ENCODE data around the gene ARID3C.

DNA sequence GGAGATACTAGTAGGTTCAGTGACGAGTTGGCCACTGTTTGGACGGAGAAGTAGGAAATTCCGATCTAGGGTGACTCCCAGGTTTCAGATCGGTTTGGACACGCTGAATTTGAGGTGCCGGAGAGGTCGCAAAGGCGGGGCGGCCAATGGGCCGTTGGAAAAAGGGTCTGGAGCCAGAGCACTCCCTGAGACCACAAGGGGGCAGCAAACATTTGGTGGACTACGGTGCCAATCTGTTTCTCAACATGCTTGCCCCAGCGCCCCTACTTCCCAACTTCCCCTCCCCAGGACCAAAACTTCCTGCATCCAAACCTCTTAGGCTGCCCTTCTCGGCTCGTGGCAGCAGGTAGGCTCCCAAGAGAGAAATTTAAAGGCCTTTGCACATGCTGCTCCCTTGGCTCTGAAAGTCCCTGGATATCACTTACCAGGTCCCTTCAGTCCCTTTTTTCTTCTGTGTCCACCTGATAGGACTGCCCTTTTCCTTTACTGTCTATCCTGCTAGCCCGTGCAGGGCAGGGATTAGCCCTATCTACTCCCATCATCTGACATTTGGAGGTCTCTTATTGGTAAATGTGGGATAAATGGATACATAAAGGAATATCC, 16.0 kb downstream of the ARID3C start:
- TF ChIP-seq POLR2AphosphoS5 (IDR thresholded peaks at IDR 0.05), result peak; percentile 11
- TF ChIP-seq, protein P1, sequence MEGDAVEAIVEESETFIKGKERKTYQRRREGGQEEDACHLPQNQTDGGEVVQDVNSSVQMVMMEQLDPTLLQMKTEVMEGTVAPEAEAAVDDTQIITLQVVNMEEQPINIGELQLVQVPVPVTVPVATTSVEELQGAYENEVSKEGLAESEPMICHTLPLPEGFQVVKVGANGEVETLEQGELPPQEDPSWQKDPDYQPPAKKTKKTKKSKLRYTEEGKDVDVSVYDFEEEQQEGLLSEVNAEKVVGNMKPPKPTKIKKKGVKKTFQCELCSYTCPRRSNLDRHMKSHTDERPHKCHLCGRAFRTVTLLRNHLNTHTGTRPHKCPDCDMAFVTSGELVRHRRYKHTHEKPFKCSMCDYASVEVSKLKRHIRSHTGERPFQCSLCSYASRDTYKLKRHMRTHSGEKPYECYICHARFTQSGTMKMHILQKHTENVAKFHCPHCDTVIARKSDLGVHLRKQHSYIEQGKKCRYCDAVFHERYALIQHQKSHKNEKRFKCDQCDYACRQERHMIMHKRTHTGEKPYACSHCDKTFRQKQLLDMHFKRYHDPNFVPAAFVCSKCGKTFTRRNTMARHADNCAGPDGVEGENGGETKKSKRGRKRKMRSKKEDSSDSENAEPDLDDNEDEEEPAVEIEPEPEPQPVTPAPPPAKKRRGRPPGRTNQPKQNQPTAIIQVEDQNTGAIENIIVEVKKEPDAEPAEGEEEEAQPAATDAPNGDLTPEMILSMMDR (IDR thresholded peaks at IDR 0.05), result peak in 3 of 4 experiments; percentile 69 to 89 (median 76)

All from gastroesophageal sphincter (tissue), 3 donors.